Left ventricle myocardium inferior (tissue), 1 donor: ENCODE results near the gene SIAE. TPM values are rescaled to one million over a fixed set of nuclear protein-coding genes. Genes with fewer than 3 reads are reported as not detected.

ENCODE experiments used
- DNase-seq: peaks from one replicate; pipeline ENCODE4 v3.0.0-alpha.2; 2020
- H3K27ac ChIP-seq: fragments of 200-600 bp; replicated peaks from 2 replicates; pipeline ENCODE4 v1.8.0; 2021
- H3K27me3 ChIP-seq: fragments of 200-600 bp; 2 replicates; pipeline ENCODE4 v1.8.0; 2021; ENCODE audit warnings: low read depth
- H3K36me3 ChIP-seq: fragments of 200-600 bp; 2 replicates; pipeline ENCODE4 v1.8.0; 2021
- H3K4me1 ChIP-seq: fragments of 200-600 bp; 2 replicates; pipeline ENCODE4 v1.8.0; 2021
- H3K4me3 ChIP-seq: fragments of 200-600 bp; 2 replicates; pipeline ENCODE4 v1.8.0; 2021; ENCODE audit warnings: mild to moderate bottlenecking, moderate library complexity
- H3K9me3 ChIP-seq: fragments of 200-600 bp; replicated peaks from 2 replicates; pipeline ENCODE4 v1.8.0; 2021
- intact Hi-C: fragments of 100-400 bp; cut with micrococcal nuclease; formaldehyde crosslinking; loops from one replicate; pipeline ENCODE4 v1.11.0; 2022
- total RNA-seq: library from RNA; stranded (reverse); fragmentation: NEBNext Ultra II Directional; extraction: Animal tissue kit (Norgen Biotek cat#: 25700); gene quantifications from one replicate; pipeline ENCODE4 v1.2.1, GENCODE V29; 2021
- TF ChIP-seq, protein P1 (sequence below): fragments of 200-600 bp; IDR thresholded peaks from 2 replicates; pipeline ENCODE4 v1.8.0; 2021; ENCODE audit warnings: antibody characterized with exemption, mild to moderate bottlenecking, borderline replicate concordance
- donor health status: DM: no; HTN: yes; CAD: no; lungs with severe emphysema.

Gene SIAE
- total RNA-seq, 1 donor from 2014 or later = 68.8 TPM

DNA sequence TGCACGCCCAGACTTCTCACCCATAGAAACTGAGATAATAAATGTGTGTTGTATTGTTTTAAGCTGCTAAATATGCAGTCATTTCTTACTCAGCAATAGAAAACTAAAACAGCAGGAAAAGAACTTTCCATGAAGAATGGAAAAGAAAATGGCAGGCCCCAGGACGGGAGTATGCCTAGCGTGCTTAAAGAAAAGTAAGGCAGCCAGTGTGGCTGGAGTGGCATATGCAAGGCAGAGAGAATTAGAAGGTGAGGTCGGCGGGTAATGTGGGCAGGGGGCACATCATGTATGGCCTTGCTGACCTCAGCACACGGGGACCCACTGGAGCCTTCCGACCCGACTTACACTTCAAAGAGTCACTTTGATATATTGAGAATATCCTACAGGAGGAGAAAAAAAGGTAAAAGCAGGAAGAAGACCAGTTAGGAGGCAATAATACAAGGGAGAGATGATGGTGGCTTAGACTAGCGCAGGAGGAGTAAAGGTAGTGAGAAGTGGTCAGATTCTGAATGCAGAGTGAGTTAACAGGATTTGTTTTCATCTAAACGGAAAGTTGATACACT lies 30.4 kb downstream of the SIAE start:
- H3K9me3 ChIP-seq = no peaks in the 10 kb centered on the region
- intact Hi-C loops = no loop called here
- H3K36me3 ChIP-seq = peaks cover 16% of the 10 kb centered on the region
- H3K4me3 ChIP-seq = no peak overlapping the region
- no peak overlapping the region for H3K27ac ChIP-seq
- DNase-seq = no peak
- peaks cover 7% of the 10 kb centered on the region for H3K4me1 ChIP-seq
- TF ChIP-seq, protein P1, sequence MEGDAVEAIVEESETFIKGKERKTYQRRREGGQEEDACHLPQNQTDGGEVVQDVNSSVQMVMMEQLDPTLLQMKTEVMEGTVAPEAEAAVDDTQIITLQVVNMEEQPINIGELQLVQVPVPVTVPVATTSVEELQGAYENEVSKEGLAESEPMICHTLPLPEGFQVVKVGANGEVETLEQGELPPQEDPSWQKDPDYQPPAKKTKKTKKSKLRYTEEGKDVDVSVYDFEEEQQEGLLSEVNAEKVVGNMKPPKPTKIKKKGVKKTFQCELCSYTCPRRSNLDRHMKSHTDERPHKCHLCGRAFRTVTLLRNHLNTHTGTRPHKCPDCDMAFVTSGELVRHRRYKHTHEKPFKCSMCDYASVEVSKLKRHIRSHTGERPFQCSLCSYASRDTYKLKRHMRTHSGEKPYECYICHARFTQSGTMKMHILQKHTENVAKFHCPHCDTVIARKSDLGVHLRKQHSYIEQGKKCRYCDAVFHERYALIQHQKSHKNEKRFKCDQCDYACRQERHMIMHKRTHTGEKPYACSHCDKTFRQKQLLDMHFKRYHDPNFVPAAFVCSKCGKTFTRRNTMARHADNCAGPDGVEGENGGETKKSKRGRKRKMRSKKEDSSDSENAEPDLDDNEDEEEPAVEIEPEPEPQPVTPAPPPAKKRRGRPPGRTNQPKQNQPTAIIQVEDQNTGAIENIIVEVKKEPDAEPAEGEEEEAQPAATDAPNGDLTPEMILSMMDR = no peak
- H3K27me3 ChIP-seq = no peaks in the 10 kb centered on the region

DNA sequence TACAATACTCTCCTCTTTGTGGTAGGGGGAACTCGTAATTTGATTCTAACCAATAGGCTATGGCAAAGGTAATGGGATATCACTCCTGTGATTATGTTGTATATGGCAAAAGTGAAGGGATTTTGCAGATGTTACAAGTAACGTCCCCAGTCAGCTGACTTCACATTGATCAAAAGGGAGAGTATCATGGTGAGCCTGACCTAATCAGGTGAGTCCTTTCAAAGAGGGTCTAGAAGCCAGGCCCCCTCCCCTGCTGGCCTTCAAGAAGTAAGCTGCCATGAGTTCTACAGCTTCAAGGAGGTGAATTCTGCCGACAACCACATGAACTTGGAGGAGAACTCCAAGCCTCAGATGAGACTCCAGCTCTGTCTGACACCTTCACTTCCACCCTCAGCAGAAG lies 30.9 kb downstream of the SIAE start:
- no peaks in the 10 kb centered on the region for H3K9me3 ChIP-seq
- DNase-seq = no peak
- H3K27me3 ChIP-seq = no peaks in the 10 kb centered on the region
- H3K4me3 ChIP-seq = no peak overlapping the region
- intact Hi-C loops = no loop called here
- TF ChIP-seq, protein P1 = no peak
- H3K4me1 ChIP-seq = peaks cover 7% of the 10 kb centered on the region
- no peak overlapping the region for H3K27ac ChIP-seq
- peaks cover 21% of the 10 kb centered on the region for H3K36me3 ChIP-seq

DNA sequence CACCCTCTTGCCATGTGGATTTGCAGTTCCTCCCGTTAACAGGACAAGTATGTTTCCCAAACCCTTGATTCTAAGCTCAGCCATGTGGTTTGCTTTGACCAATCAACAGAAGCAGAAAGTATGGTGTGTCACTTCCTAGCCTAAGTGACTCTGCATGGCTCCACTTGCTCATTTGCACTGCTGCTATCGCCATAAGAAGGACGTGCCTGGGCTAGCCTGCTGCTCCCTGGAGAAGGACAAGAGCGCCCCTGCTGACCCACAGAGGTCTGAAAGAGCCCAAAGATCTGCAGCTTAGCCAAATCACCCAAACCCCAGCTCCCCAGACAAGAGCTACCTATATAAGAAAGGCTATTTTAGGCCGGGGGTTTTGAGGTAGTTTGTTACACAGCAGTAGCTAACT lies 32.9 kb downstream of the SIAE start:
- TF ChIP-seq, protein P1 = no peak
- Histone ChIP-seq H3K27ac (no peak overlapping the region), H3K36me3 (peaks cover 40% of the 10 kb centered on the region), H3K9me3 (no peaks in the 10 kb centered on the region), H3K4me1 (peaks cover 7% of the 10 kb centered on the region), H3K27me3 (no peaks in the 10 kb centered on the region), H3K4me3 (no peak overlapping the region)
- intact Hi-C loops = no loop called here
- no peak for DNase-seq

DNA sequence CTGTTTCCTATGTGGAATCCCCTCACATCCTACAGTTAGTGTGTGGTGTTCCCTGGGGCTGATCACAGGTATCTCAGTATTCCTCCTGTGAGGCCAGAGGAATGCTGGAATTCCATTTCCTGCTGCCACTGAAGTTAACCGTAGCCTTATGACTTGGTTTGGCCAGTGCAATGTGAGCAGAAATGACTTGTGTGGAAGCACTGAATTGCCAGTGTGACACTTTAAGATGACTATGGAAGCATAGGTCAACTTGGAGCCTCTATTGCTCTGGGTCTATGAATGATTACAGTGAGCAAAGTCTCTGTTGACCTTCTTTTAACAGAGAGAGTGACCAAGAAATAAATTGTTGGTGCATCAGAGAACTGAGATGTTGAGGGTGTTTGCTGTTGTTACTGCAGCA lies 34.4 kb downstream of the SIAE start:
- Histone ChIP-seq H3K9me3 (no peaks in the 10 kb centered on the region), H3K36me3 (peaks cover 55% of the 10 kb centered on the region), H3K4me3 (no peak overlapping the region), H3K4me1 (peaks cover under 1% of the 10 kb centered on the region), H3K27me3 (no peaks in the 10 kb centered on the region), H3K27ac (no peak overlapping the region)
- intact Hi-C loops = no loop called here
- TF ChIP-seq, protein P1 = no peak
- no peak for DNase-seq

DNA sequence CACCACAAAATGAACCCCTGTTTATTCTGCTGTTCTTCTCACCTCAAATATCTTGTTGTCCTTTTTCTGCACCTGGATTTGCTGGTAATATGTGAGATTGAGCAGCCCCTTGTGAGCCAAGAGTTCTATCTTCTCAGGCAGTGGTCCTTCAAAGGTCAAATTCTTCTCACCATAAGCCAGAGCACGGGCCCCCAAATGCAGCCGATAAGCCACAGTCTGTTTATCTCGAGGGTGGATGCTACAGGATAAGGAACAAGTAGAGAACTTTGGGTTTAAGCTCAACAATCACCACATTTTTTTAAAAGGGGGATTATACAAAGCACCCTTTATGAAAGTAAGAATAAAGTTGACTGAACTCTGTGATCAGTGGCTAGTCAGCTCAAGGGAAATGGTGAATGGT lies 35.0 kb downstream of the SIAE start:
- Histone ChIP-seq H3K9me3 (no peaks in the 10 kb centered on the region), H3K27me3 (no peaks in the 10 kb centered on the region), H3K4me3 (no peak overlapping the region), H3K4me1 (no peaks in the 10 kb centered on the region), H3K27ac (no peak overlapping the region), H3K36me3 (peaks cover 62% of the 10 kb centered on the region)
- no peak for DNase-seq
- TF ChIP-seq, protein P1 = no peak
- intact Hi-C loops = no loop called here
